Prostate gland (tissue), 2 donors: ENCODE measurements around the gene TBX2. TPM values are rescaled to one million over a fixed set of nuclear protein-coding genes. Genes with fewer than 3 reads are reported as not detected.
A peak's percentile ranks its signal among the peaks of the same experiment; 100 is the strongest.

Source experiments
- DNase-seq: peaks from one replicate; pipeline ENCODE4 v3.0.0-alpha.2; 2019; ENCODE audit warnings: low spot score
- H3K27ac ChIP-seq, 2 donors: fragments of 200-600 bp; sonication (generic); 2 replicates each; pipeline ENCODE4 v1.5.1; 2017 to 2019
- H3K27me3 ChIP-seq: fragments of 200-600 bp; sonication (generic); replicated peaks from 2 replicates; pipeline ENCODE4 v1.5.1; 2019; ENCODE audit not compliant: insufficient read depth
- H3K36me3 ChIP-seq, 2 donors: fragments of 200-600 bp; sonication (generic); 1 replicate in 1 of 2; 2 replicates in 1 of 2; pipeline versions ENCODE4 v1.5.1 to v1.8.1; 2017 to 2019
- H3K4me1 ChIP-seq: fragments of 200-600 bp; sonication (generic); replicated peaks from 2 replicates; pipeline ENCODE4 v1.5.1; 2019
- H3K4me3 ChIP-seq, 2 donors: fragments of 200-600 bp; sonication (generic); 2 replicates each; pipeline ENCODE4 v1.5.1; 2017 to 2019
- H3K9me3 ChIP-seq: fragments of 200-600 bp; sonication (generic); 2 replicates; pipeline ENCODE4 v1.5.1; 2017
- POLR2A ChIP-seq: fragments of 450-650 bp; IDR thresholded peaks from one replicate; pipeline ENCODE4 v1.6.1; 2016; ENCODE audit warnings: antibody characterized with exemption, mild to moderate bottlenecking
- POLR2AphosphoS5 ChIP-seq: sonication (generic); formaldehyde crosslinking; IDR thresholded peaks from one replicate; pipeline ENCODE4 v1.6.1; 2017; ENCODE audit warnings: antibody characterized with exemption
- WGBS: methylation state at CpG from one replicate; pipeline ENCODE4 v1.1.5; 2018; 5-methylcytosine and 5-hydroxymethylcytosine counted together
- intact Hi-C: fragments of 100-400 bp; cut with DNase I; formaldehyde crosslinking; loops from one replicate; pipeline ENCODE4 v1.14.2; 2022
- total RNA-seq, 2 donors: library from RNA; depleted of rRNA; stranded (reverse); fragments of >200 nt; gene quantifications; one replicate each; pipeline ENCODE4 v1.1.0, GENCODE V29; 2016
- TF ChIP-seq, protein P1 (sequence below), 4 experiments: fragments of 200-600 bp in 2 of 4; fragments of 450-650 bp in 2 of 4; sonication (generic) in 2 of 4; IDR thresholded peaks; 1 replicate in 3 of 4; 2 replicates in 1 of 4; pipeline ENCODE4 v1.5.1; 2016 to 2019; ENCODE audit warnings: antibody characterized with exemption in 4 of 4, mild to moderate bottlenecking in 2 of 4, moderate library complexity in 2 of 4

TBX2 gene
- total RNA-seq, 2 donors from 2014 or later: 9.2 to 34.1 TPM

DNA sequence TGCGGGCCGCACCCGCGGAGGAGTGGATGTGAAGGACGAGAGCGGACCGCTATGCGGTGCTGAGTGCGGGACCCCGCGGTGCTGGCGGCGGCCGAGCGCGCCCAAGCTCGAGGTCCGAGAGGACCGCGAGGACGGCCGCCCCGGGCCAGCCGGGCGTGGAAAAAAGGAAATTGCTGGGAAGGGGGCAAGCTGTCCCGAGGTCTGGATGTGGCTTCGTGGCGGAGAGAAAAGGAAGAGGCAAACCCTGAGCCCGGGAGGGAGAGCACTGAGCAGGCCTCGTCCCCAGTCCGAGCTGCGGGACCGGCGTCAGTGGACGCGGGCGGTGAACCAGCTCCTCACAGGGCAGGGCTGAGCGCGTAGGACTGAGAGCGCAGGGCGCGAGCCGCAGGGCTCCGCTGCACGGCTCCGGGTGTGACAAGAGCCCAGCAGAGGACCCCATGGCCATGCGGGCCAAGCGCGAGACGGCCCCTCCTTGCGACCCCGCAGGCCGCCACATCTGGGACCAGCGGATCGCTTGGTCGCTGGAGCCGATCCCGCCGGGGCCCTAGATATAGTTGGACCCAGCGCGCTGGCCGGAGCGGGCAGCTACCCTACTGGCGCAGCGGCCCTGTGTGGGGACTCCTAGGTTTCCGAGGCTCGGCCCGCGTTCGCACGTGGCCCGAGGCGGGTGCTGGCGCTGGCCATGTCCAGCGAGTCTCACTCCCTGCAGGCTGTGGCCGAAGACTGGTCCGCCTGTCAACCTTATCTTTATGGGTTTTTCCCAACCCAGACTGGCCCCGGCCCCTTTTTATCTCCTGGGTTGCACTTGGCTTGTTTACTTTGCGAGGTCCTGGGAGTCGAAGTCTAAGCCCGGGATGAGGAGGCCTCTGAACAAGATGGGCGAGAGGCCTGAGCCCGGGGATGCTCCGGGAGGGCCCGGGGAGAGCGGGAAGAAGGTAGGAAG, 55.0 kb downstream of the TBX2 start:
- peaks cover 38% of the 10 kb centered on the region for H3K27me3 ChIP-seq
- no peaks in the 10 kb centered on the region for H3K4me1 ChIP-seq
- DNase-seq: no peak
- H3K27ac ChIP-seq: peak overlapping the region; percentile 24 to 55
- TF ChIP-seq POLR2AphosphoS5: no peak
- TF ChIP-seq POLR2A: no peak
- TF ChIP-seq, protein P1, sequence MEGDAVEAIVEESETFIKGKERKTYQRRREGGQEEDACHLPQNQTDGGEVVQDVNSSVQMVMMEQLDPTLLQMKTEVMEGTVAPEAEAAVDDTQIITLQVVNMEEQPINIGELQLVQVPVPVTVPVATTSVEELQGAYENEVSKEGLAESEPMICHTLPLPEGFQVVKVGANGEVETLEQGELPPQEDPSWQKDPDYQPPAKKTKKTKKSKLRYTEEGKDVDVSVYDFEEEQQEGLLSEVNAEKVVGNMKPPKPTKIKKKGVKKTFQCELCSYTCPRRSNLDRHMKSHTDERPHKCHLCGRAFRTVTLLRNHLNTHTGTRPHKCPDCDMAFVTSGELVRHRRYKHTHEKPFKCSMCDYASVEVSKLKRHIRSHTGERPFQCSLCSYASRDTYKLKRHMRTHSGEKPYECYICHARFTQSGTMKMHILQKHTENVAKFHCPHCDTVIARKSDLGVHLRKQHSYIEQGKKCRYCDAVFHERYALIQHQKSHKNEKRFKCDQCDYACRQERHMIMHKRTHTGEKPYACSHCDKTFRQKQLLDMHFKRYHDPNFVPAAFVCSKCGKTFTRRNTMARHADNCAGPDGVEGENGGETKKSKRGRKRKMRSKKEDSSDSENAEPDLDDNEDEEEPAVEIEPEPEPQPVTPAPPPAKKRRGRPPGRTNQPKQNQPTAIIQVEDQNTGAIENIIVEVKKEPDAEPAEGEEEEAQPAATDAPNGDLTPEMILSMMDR (IDR thresholded peaks at IDR 0.05): no peak
- H3K9me3 ChIP-seq: no peaks in the 10 kb centered on the region
- 21% methylated on average over 76 of the region's 86 CpGs for WGBS
- peak overlapping the region in 1 of 2 donors; percentile 19 for H3K4me3 ChIP-seq
- intact Hi-C loops: loop anchor here (5.0 kb wide), 3 partner anchors 38 to 52 kb away; no protein-coding TSS in a partner anchor
- H3K36me3 ChIP-seq: no peaks in the 10 kb centered on the region

DNA sequence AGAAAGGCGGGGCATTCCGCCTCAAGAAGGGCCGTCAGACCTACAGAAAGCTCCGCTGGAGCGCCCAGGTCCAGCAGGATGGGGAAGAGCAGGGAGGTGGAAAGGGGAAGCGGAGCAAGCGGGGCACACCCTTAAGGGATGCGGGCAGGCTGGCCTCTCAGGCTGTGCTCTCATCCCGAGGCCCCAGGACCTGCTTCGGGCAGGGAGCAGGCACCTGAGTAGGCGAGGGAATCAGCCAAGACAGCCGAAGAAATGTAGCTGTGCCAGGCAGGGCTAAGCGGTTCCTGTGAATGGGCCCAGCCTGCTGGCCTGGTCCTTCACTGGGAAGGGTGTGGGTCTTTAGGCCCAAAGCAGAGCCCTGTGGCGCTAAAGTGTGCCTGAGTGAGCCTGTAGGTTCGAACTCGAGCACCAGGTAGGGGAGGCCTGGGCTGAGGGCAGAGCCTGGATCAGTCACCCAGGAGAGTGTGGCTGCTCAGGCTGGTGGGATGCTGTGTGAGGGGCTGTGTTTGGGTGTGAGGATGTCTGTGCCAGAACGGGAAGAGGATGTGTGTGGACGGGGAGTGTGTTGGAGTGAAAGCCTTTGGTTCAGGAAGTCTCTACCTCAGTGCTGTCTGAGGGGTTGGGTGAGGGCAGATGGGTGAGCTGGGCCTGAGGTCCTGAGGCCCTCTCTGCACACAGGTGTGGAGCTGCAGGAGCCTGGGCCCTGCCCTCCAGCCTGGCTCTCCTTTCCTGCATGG, 55.8 kb downstream of the TBX2 start:
- Histone ChIP-seq H3K36me3 (no peaks in the 10 kb centered on the region), H3K9me3 (no peaks in the 10 kb centered on the region), H3K27me3 (peaks cover 38% of the 10 kb centered on the region), H3K4me3 (peak overlapping the region in 1 of 2 donors; percentile 19), H3K27ac (peak overlapping the region in 1 of 2 donors; percentile 55), H3K4me1 (no peaks in the 10 kb centered on the region)
- WGBS: 66% methylated on average over 18 of the region's 18 CpGs
- intact Hi-C loops: loop anchor here (5.0 kb wide), 2 partner anchors 37 to 43 kb away; no protein-coding TSS in a partner anchor
- no peak for DNase-seq
- no peak for TF ChIP-seq POLR2A
- TF ChIP-seq POLR2AphosphoS5: no peak
- TF ChIP-seq, protein P1 (IDR thresholded peaks at IDR 0.05): no peak

DNA sequence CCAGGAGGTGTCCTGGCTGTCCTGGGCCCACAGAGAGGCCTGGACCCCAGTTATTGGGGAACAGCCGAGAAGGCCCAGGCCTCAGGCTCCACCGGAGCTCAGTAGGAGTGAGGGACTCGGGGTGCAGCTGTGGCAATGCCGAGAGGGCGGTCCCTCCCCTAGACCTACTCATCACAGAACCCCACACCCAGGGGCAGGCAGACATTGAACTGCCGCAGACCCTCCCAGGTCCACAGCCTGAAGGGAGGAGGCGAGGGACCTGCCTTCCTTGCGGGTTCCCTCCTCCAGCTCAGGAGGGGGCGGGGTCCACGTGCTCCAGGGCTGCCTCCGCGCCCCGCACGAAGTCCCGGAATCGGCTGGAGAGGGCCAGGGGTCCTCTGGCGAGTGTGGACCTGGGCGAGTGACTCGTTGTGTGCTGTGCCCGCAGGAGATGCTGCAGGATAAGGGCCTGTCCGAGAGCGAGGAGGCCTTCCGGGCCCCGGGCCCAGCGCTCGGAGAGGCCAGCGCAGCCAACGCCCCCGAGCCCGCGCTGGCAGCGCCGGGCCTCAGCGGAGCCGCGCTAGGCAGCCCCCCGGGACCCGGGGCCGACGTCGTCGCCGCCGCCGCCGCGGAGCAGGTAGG, 56.5 kb downstream of the TBX2 start:
- Histone ChIP-seq H3K27me3 (peaks cover 38% of the 10 kb centered on the region), H3K36me3 (no peaks in the 10 kb centered on the region), H3K9me3 (no peaks in the 10 kb centered on the region), H3K4me3 (no peak overlapping the region), H3K4me1 (no peaks in the 10 kb centered on the region), H3K27ac (peak overlapping the region in 1 of 2 donors; percentile 55)
- intact Hi-C loops: loop anchor here (5.0 kb wide), 2 partner anchors 36 to 44 kb away; no protein-coding TSS in a partner anchor
- 39% methylated on average over 33 of the region's 47 CpGs for WGBS
- TF ChIP-seq POLR2AphosphoS5: no peak
- TF ChIP-seq, protein P1 (IDR thresholded peaks at IDR 0.05): no peak
- no peak for DNase-seq

DNA sequence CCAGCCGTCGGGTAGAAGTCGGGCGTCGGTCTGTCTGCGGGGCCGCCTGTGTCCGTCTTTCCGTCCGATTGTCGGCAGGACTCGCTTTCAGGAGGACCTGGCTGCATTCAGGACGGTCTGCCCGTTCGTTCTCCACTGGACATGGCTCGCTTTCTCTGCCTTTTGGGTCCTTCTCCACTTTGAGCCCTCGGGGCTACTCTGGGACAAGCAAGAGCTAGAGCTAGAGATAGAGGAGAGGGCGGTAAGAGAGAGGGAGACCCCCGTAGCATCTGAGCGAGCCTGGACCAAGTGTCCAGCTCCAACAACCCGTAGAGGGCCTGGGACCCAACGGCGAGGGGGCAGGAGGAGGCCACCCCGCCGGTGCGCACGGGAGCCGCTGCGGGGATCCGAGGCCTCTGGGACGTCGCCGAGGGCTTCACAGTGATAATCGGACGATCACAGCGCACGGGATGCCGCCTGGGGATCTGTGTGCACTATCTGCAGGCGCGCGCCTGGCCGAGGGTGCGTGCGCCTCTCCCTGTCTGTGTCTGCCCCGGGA, 57.1 kb downstream of the TBX2 start:
- Histone ChIP-seq H3K4me3 (no peak overlapping the region), H3K4me1 (no peaks in the 10 kb centered on the region), H3K36me3 (no peaks in the 10 kb centered on the region), H3K27ac (no peak overlapping the region), H3K27me3 (peaks cover 38% of the 10 kb centered on the region), H3K9me3 (no peaks in the 10 kb centered on the region)
- WGBS: 33% methylated on average over 37 of the region's 45 CpGs
- intact Hi-C loops: loop anchor here (5.0 kb wide), 2 partner anchors 36 to 44 kb away; no protein-coding TSS in a partner anchor
- TF ChIP-seq POLR2AphosphoS5: no peak
- no peak for TF ChIP-seq POLR2A
- TF ChIP-seq, protein P1 (IDR thresholded peaks at IDR 0.05): no peak
- DNase-seq: no peak
